Measurements from ENCODE around the gene BDH2.

The BDH2 gene

GRCh38 chr4:103079621-103080020 lies 20.0 kb downstream of the BDH2 start:
- DNase-seq, result no peak

DNA sequence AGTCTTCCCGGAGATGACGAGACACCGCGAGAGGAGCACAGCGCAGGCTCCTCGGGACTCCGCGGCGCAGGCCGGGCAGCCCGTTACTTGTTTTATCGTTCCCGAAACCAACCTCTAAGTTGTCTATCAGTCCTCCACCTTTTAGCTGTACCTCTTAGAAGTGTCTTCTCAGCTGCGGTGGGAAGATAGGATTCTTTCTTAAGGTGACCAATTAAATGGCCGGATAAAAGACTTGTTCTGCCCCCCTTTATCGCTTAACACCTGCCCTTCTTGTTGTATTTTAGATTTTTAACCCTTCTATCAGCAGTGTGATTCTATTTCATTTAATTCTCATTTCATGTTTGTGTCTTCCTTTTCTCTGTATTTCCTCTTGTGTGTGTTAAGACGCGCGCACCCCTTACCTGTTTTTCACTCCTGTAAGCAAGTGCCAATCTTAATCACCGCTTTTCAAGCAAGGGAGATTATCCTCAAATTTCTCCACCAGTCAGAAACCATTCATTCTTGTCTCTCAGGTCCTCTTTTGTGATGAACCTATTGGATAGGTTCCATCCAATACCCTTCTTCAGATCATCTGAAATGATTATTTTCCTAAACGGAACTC lies 22.8 kb downstream of the BDH2 start, which contains the start of gene SLC9B2:
Gene SLC9B2, minus strand, starts transcription at position 15 of the 601 bp plus-strand sequence. CDS start 9,211 bp downstream, outside the sequence.
- no peak for DNase-seq

GRCh38 chr4:103075894-103076746 lies 23.5 kb downstream of the BDH2 start:
- DNase-seq, result peak; percentile 70

DNA sequence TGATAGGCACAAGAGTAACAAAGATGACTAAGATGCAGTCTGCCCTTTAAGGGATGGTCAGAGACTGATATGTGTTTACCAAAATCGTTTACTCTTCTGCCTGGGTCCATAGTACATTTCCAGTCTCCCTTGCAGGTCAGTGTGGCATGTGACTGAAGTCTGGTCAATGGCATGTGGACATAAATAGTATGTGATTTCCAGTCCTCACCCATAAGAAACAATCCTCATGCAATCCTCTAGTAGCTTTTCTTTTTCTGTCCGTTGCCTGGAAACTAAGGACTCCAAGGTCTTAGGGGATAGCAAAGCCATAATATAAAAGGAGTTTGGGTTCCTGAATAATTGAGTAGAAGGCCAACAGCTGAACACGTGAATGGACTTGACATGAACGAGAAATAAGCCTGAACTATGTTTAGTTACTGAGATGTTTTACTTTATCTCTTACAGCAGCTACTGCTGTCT lies 24.2 kb downstream of the BDH2 start:
- no peak for DNase-seq

DNA sequence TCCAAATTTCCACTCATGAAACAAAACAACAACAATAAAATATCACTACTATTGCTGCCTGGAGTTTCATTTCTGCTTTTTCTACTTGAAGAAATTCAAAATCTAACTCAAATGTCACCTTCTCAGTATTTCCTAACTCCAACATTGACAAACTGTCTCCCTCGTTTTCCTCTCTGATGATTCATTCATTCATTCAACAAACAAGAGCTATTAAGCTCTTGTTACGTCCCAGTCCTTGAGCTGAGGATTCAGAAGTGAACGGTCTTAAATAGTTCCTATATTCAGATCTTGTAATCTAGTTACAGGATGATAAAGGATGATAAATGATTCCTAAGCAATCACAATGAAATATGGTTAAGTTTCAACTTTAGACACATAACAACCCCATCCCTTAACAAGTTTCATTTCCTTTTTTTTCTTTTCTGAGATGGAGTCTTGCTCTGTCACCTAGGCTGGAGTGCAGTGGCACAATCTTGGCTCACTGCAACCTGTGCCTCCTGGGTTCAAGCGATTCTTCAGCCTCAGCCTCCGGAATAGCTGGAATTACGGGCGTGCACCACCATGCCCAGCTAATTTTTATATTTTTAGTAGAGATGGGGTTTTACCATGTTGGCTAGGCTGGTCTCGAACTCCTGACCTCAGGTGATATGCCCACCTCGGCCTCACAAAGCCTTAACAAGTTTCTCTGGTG lies 24.7 kb downstream of the BDH2 start:
- no peak for DNase-seq

DNA sequence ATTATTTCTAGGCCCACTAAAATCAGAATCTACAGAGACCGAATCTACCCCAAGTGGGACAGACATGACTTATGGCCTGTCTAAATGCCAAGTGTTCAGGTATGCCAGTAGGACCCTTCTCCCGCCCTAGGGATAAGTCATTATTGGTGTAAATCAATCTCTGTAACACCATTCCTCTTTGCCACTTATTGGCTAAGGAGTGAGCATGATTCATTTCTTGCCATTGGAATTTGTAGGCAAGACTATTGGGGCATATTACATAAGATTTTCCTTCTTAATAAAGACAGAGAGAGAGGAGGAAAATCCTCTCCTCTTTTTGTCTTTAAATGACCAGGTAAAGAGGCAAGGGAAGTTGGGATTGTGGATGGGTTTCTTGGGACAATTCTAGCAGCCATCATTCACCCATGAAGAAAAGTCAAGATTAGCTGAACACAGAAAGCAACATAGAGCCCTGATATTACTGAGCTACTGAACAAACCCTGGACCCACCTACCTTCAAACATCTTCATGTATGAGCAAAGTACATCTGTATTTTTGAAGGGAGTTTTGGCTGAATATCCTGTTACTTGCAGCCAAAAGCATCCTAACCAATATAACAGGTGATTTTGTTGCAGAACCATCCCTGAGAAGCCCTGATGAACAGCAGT lies 25.7 kb downstream of the BDH2 start:
- no peak for DNase-seq

- DNase-seq, result no peak
These were observed 31.6 kb downstream of the BDH2 start for GRCh38 chr4:103067841-103068547.

GRCh38 chr4:103060453-103061148 lies 39.0 kb downstream of the BDH2 start:
- DNase-seq, result no peak

DNA sequence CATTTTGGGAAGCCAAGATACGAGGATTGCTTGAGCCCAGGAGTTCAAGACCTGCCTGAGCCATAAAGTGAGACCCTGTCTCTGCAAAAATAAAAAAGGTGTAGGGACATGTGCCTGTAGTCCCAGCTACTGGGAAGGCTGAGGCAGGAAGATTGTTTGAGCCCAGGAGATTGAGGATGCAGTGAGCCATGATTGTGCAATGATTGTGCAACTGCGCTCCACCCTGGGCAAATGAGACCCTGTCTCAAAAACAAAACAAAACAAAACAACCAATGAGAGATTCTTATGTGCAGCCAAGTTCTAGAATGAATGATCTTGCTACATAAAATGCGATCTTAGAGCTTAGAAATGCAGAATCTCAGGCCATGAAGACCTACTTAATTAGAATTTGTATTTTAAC lies 45.6 kb downstream of the BDH2 start:
- no peak for DNase-seq

- no peak for DNase-seq
These were observed 46.9 kb downstream of the BDH2 start for GRCh38 chr4:103052779-103053178.

GRCh38 chr4:103052145-103052544 lies 47.5 kb downstream of the BDH2 start:
- DNase-seq, result no peak

- DNase-seq, result no peak
These were observed 48.7 kb downstream of the BDH2 start for GRCh38 chr4:103050736-103051436.

GRCh38 chr4:103046416-103047290 lies 53.0 kb downstream of the BDH2 start:
- peak; percentile 65 for DNase-seq

GRCh38 chr4:103044183-103044582 lies 55.5 kb downstream of the BDH2 start:
- no peak for DNase-seq

- no peak for DNase-seq
These were observed 63.5 kb downstream of the BDH2 start for GRCh38 chr4:103036169-103036568.

DNA sequence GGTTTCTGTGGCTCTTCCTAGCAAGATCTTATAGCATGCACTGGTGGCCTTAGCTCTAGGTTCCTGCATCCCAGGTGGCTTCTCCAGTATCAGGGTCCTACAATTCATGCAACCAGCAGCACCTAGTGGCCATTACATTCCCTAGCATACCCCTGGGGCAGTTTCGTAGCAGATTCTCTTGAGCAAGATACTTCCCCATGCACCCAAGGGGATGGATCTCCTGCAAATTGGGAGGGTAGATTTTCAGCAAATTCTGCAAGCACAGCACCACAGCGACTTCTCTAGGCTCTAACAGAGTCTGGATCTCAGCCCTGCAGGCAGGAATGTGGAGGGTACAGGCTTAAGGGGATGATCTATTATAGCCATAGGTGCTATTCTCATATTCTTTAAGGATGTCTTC lies 67.1 kb downstream of the BDH2 start:
- DNase-seq, result no peak

DNA sequence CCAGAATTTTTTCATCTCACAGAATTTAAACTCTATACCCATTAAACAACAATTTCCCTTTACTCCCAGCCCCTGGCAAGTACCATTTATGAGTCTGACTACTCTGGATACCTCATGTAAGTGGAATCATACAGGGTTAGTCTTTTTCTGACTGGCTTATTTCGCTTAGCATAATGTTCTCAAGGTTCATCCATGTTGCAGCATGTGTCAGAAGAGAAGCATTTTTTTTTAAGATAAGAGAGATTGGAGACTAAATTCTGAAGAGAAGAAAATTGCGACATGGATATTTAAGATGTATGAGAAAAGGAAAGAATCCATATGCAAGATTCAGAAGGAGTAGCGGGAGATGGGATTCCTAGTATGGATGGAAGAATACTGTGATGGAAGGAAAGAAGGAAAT lies 68.8 kb downstream of the BDH2 start:
- no peak for DNase-seq

GRCh38 chr4:103029300-103029699 lies 70.3 kb downstream of the BDH2 start:
- DNase-seq, result no peak

Data from CD4-positive, alpha-beta T cell treated with Interleukin-12 subunit alpha and Interleukin-12 subunit beta, for 1 hour (primary cell).